SK-N-SH (cell line): ENCODE data around the gene DTD2.

Experiments
- EZH2phosphoT487 ChIP-seq: fragments of 200-600 bp; sonication (generic); IDR thresholded peaks from 2 replicates; pipeline ENCODE4 v1.6.1; 2017; ENCODE audit warnings: low read depth, mixed run types, mild to moderate bottlenecking, antibody characterized with exemption, moderate library complexity, borderline replicate concordance
- MXI1 ChIP-seq: IDR thresholded peaks from 2 replicates; pipeline ENCODE4 v1.6.1; 2012; ENCODE audit warnings: mild to moderate bottlenecking, low read depth, low read length, improper control_type of control experiment

DNA sequence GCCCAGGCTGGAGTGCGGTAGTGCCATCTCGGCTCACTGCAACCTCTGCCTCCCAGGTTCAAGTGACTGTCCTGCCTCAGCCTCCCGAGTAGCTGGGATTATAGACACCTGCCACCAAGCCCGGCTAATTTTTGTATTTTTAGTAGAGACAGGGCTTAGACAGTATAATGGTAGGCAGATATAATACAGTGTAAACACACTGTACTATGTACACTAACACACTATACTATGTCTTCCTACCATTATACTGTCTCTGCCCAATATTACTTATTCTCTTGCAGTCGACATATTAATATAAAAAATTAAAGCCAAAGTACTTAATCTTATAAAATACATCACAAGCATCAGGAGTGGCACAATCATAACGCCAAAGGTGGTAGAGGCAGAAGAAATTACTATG is 15.0 kb downstream of the DTD2 start:
- TF ChIP-seq EZH2phosphoT487, result no peak
- no peak for TF ChIP-seq MXI1
